Stimulated activated naive CD8-positive, alpha-beta T cell treated with anti-CD3 and anti-CD28 coated beads, Interleukin-15, amount 100 ng/mL, for 72 hours (primary cell): Measurements from ENCODE around the gene KANK2.
"Not testable (repeated sequence)": the region's sequence is repeated elsewhere in the genome, so short reads cannot be mapped to it uniquely, and the experiment has no call there.

Experiments used
- ATAC-seq: fragments of 150-1000 bp; cut with Tn5 transposase; 2 replicates; pipeline ENCODE4 v1.10.0; 2021; ENCODE audit warnings: mild to moderate bottlenecking, moderate library complexity
- DNase-seq, 2 donors: peaks; one replicate each; pipeline ENCODE4 v3.0.0; 2021 to 2022
- H3K27ac Mint-ChIP-seq, 2 donors: one replicate each; pipeline ENCODE4 v1.8.0; 2022; ENCODE audit warnings: mild to moderate bottlenecking in 2 of 2, mixed read lengths in 2 of 2, moderate library complexity in 2 of 2
- H3K27me3 Mint-ChIP-seq: one replicate; pipeline ENCODE4 v1.8.0; 2022; ENCODE audit warnings: mixed read lengths
- H3K4me1 Mint-ChIP-seq: one replicate; pipeline ENCODE4 v1.8.0; 2022; ENCODE audit warnings: mild to moderate bottlenecking, mixed read lengths
- H3K4me3 Mint-ChIP-seq, 2 donors: one replicate each; pipeline ENCODE4 v1.8.0; 2022; ENCODE audit warnings: mild to moderate bottlenecking in 2 of 2, mixed read lengths in 2 of 2, moderate library complexity in 1 of 2
- H3K9me3 Mint-ChIP-seq, 2 donors: one replicate each; pipeline ENCODE4 v1.8.0; 2022; ENCODE audit warnings: mixed read lengths in 2 of 2

KANK2 gene

DNA sequence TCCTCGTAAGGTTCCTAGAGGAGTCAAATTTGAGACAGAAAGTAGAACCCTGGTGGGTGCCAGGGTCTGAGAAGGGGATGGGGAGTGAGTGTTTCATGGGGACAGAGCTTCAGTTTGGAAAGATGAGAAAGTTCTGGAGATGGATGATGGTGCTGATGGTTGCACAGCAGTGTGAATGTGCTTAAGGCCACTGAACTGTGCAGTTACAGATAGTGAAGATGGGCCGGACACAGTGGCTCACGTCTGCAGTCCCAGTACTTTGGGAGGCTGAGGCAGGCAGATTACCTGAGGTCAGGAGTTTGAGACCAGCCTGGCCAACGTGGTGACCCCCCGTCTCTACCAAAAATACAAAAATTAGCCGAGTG, 42.7 kb downstream of the KANK2 start:
- H3K4me1 Mint-ChIP-seq: peaks cover 28% of the 10 kb centered on the region
- H3K27me3 Mint-ChIP-seq: no peaks in the 10 kb centered on the region
- H3K4me3 Mint-ChIP-seq: peak overlapping the region; percentile 83 to 92
- no peak for DNase-seq
- ATAC-seq: no peak
- H3K27ac Mint-ChIP-seq: peak overlapping the region; percentile 59 to 64
- no peaks in the 10 kb centered on the region for H3K9me3 Mint-ChIP-seq

DNA sequence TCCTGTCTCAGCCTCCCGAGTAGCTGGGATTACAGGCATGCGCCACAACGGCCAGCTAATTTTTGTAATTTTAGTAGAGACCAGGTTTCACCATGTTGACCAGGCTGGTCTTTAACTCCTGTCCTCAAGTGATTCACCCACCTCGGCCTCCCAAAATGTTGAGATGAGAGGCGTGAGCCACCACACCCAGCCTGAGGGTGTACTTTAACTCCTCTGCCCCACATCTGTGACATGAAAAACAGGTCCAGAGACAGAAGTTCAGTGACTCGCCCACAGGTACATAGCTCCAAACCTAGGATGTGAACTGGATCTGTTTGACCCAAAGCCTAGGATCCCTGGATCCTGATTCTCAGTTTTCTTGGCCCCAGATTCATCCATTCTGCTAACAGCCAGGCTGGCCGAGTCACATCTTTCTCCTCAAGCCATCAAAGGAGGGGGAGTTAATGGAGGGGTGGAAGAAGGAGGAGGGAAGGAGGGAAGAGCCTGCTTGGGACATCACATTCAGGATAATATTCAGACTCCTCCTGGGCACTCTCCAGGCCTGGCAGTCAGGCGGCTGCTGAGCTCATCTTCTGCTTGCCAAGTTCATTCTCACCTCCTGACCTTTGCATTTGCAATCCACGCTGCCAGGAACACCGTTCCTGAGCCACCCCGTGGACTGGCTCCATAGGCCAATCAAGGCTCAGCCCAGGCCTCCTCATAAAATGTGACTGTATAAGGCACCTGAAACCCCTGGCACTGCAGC, 44.9 kb downstream of the KANK2 start:
- H3K27me3 Mint-ChIP-seq: no peaks in the 10 kb centered on the region
- no peak overlapping the region for H3K27ac Mint-ChIP-seq
- H3K9me3 Mint-ChIP-seq: no peaks in the 10 kb centered on the region
- no peak overlapping the region for H3K4me3 Mint-ChIP-seq
- no peak for DNase-seq
- ATAC-seq: no peak
- peaks cover 28% of the 10 kb centered on the region for H3K4me1 Mint-ChIP-seq

DNA sequence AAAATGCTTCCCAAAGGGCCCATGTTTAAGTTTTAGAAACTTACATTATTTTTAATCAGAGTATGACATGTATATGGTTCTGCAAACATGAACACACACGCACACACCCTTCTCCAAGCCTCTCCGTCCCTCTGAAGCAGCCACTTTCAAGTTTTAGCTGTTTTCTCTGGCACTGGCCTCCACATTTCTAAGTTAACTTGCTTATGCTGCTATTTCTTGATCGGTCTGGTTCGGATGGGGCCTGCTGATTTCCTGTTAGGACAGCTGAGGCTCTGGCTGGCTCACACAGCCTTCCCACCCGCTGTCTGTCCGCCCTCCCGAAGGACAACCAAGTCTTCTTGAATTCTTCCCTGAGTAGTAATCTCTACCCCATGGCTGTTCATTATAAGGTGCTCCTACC, 46.2 kb downstream of the KANK2 start:
- ATAC-seq (no peak), DNase-seq (no peak)
- Mint-ChIP-seq H3K9me3 (no peaks in the 10 kb centered on the region), H3K27ac (no peak overlapping the region), H3K27me3 (no peaks in the 10 kb centered on the region), H3K4me3 (no peak overlapping the region), H3K4me1 (peaks cover 25% of the 10 kb centered on the region)

- H3K4me3 Mint-ChIP-seq: no peak overlapping the region
- peaks cover 14% of the 10 kb centered on the region for H3K4me1 Mint-ChIP-seq
- no peaks in the 10 kb centered on the region for H3K9me3 Mint-ChIP-seq
- no peak for ATAC-seq
- H3K27ac Mint-ChIP-seq: no peak overlapping the region
- DNase-seq: no peak
- H3K27me3 Mint-ChIP-seq: no peaks in the 10 kb centered on the region
Measured at GRCh38 chr19:11148001-11148400, 49.3 kb downstream of the KANK2 start.

- DNase-seq (no peak), ATAC-seq (no peak)
- no peaks in the 10 kb centered on the region for H3K27me3 Mint-ChIP-seq
- peaks cover 12% of the 10 kb centered on the region for H3K4me1 Mint-ChIP-seq
- peak overlapping the region in 1 of 2 donors; percentile 60 for H3K27ac Mint-ChIP-seq
- no peak overlapping the region for H3K4me3 Mint-ChIP-seq
- no peaks in the 10 kb centered on the region for H3K9me3 Mint-ChIP-seq
Measured at GRCh38 chr19:11145536-11145924, 51.8 kb downstream of the KANK2 start.

DNA sequence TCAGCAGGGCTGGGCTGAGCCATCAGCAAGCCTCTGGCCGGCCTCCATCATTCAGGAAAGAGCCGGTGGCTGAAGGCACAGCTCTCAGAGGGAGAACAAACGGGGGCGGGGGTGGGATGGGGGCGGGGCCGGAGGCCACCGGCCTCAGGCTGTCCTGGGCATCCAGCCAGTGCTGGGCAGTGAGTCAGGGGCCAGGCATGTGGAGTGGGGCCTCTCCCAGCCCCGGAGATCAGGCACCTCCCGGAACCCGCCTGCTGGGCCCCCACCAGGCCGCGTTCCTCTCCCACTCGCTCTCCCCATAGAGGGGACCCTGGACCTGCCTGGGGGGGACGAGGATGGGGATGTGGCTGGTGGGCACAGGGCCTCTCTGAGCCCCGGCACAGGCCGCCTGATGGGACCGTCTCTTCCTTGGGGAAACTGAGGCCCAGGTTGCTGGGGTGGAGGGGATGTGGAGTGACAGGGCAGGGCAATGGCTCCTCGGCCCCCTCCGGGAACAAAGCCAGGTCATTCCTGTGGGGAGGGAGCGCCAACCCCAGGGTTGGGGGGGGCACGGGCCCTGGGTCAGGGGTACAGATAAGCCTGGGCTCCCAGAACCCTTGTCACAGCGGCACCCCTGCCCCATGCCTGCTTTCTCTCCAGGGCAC, 54.7 kb downstream of the KANK2 start:
- Mint-ChIP-seq H3K4me1 (peaks cover 19% of the 10 kb centered on the region), H3K27ac (no peak overlapping the region), H3K27me3 (peaks cover 7% of the 10 kb centered on the region), H3K4me3 (peak overlapping the region in 1 of 2 donors; percentile 35), H3K9me3 (no peaks in the 10 kb centered on the region)
- DNase-seq: no peak
- ATAC-seq: peak; percentile 41

GRCh38 chr19:11141937-11142527, 55.3 kb downstream of the KANK2 start:
- Mint-ChIP-seq H3K4me1 (peaks cover 23% of the 10 kb centered on the region), H3K27ac (no peak overlapping the region), H3K9me3 (no peaks in the 10 kb centered on the region), H3K4me3 (no peak overlapping the region), H3K27me3 (peaks cover 7% of the 10 kb centered on the region)
- DNase-seq (no peak), ATAC-seq (no peak)

GRCh38 chr19:11140896-11141295, 56.4 kb downstream of the KANK2 start:
- ATAC-seq (no peak), DNase-seq (no peak)
- Mint-ChIP-seq H3K27me3 (peaks cover 7% of the 10 kb centered on the region), H3K27ac (no peak overlapping the region), H3K4me3 (no peak overlapping the region), H3K9me3 (no peaks in the 10 kb centered on the region), H3K4me1 (peaks cover 23% of the 10 kb centered on the region)

- H3K4me1 Mint-ChIP-seq: peaks cover 23% of the 10 kb centered on the region
Measured at GRCh38 chr19:11140023-11140538, 57.3 kb downstream of the KANK2 start.

GRCh38 chr19:11138601-11139300, 58.6 kb downstream of the KANK2 start:
- Mint-ChIP-seq H3K9me3 (no peaks in the 10 kb centered on the region), H3K4me1 (peaks cover 23% of the 10 kb centered on the region), H3K4me3 (peak overlapping the region in 1 of 2 donors; percentile 39), H3K27me3 (peaks cover 7% of the 10 kb centered on the region), H3K27ac (peak overlapping the region in 1 of 2 donors; percentile 42)
- no peak for ATAC-seq
- DNase-seq: no peak

More at GRCh38 chr19:11140023-11140538, 57.3 kb downstream of the KANK2 start:
- not testable (repeated sequence) for ATAC-seq, H3K27me3 Mint-ChIP-seq, H3K4me3 Mint-ChIP-seq, H3K27ac Mint-ChIP-seq, DNase-seq, H3K9me3 Mint-ChIP-seq

DNA sequence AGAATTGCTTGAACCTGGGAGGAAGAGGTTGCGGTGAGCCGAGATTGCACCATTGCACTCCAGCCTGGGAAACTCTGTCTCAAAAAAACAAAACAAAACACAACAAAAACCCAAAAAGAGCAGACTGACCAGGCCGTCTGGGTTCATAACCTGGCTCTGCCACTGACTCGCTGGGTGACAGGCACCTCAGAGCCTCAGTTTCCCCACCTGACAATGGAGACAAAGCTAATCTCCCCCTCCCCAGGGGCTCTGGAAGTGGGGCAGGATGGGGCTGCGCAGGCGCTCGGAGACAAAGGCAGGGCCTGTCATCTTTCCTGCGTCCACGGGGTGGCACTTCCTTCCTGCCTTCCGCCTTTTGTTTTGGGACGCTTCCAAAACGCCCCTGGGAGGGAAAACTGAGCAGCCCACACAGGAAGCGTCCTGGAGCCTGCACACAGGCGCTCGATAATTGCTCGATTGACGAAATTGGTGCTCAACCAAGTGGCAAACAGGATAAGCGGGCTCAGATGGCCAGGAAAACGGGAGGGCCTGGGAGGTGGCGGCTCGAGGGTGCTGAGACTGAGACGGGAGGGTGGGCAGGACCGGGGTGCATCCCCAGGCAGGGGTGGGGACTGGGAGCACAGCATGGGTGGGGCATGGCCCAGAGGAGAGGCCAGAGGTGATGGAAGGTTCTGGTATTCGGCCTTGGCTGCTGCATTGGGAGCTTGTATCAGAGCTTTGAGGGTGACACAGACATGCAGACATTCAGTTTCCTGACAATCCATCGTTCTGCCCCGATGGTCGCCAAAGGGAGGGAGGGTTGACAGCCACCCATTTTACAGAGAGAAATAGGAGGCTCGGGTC, 59.6 kb downstream of the KANK2 start:
- H3K4me3 Mint-ChIP-seq: peak overlapping the region; percentile 79 to 88
- H3K9me3 Mint-ChIP-seq: no peaks in the 10 kb centered on the region
- DNase-seq (peak; percentile 36 to 50), ATAC-seq (peak; percentile 75)
- H3K4me1 Mint-ChIP-seq: peaks cover 13% of the 10 kb centered on the region
- H3K27ac Mint-ChIP-seq: peak overlapping the region in 1 of 2 donors; percentile 42
- peaks cover 7% of the 10 kb centered on the region for H3K27me3 Mint-ChIP-seq

GRCh38 chr19:11136400-11137101, 60.8 kb downstream of the KANK2 start:
- H3K4me3 Mint-ChIP-seq: no peak overlapping the region
- ATAC-seq (no peak), DNase-seq (no peak)
- H3K9me3 Mint-ChIP-seq: no peaks in the 10 kb centered on the region
- peak overlapping the region in 1 of 2 donors; percentile 34 for H3K27ac Mint-ChIP-seq
- peaks cover 7% of the 10 kb centered on the region for H3K27me3 Mint-ChIP-seq
- peaks cover 11% of the 10 kb centered on the region for H3K4me1 Mint-ChIP-seq

DNA sequence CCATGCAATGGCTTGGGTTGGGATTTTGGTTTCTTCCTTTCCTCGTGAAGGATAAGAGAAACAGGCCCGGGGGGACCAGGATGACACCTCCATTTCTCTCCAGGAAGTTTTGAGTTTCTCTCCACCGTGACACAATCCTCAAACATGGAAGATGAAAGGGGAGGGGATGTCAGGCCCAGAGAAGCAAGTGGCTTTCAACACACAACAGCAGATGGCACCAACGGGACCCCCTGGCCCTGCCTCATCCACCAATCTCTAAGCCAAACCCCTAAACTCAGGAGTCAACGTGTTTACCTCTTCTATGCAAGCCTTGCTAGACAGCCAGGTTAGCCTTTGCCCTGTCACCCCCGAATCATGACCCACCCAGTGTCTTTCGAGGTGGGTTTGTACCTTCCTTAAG, 65.9 kb downstream of the KANK2 start:
- no peak overlapping the region for H3K4me3 Mint-ChIP-seq
- no peaks in the 10 kb centered on the region for H3K27me3 Mint-ChIP-seq
- no peaks in the 10 kb centered on the region for H3K9me3 Mint-ChIP-seq
- H3K4me1 Mint-ChIP-seq: no peaks in the 10 kb centered on the region
- no peak for DNase-seq
- no peak overlapping the region for H3K27ac Mint-ChIP-seq
- ATAC-seq: no peak

DNA sequence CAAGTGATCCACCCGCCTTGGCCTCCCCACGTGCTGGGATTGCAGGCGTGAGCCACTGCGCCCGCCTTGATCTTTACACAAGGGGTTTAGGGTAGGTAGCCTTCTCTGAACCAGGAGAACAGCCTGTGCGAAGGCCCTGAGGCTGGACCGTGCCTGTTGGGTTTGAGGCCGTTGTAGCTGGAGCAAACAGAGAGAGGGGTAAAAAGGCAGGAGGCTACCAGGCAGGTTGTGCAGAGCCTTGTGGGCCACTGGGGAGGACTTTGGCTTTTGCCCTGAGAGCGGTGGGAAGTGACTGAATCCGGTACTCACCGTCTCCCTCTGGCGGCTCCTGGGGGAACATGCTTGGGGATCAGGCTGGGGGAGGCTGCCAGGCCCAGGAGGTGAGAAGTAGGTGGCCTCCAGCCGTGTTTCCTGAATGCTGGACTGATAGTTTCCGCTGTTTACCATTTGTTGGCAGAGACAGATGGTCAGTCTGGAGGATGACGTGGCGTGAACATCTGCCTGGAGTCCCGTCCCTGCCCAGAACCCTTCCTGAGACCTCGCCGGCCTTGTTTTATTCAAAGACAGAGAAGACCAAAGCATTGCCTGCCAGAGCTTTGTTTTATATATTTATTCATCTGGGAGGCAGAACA, 66.4 kb downstream of the KANK2 start:
- H3K27me3 Mint-ChIP-seq: no peaks in the 10 kb centered on the region
- peak; percentile 64 to 75 for DNase-seq
- no peak overlapping the region for H3K27ac Mint-ChIP-seq
- ATAC-seq: peak; percentile 85
- H3K4me1 Mint-ChIP-seq: no peaks in the 10 kb centered on the region
- no peak overlapping the region for H3K4me3 Mint-ChIP-seq
- H3K9me3 Mint-ChIP-seq: no peaks in the 10 kb centered on the region
